ENCODE data around the gene NEK10.

- no peak for TF ChIP-seq CTCF (conservative IDR thresholded peaks at IDR 0.05; ENCODE audit: low read depth, low read length)
- no peak for TF ChIP-seq EZH2phosphoT487 (IDR thresholded peaks at IDR 0.05; ENCODE audit: borderline replicate concordance, low read length)
- TF ChIP-seq EZH2 (IDR thresholded peaks at IDR 0.05; ENCODE audit: low read length, unreplicated experiment), result no peak
These were observed 42.3 kb downstream of the NEK10 start for GRCh38 chr3:27326629-27327545.

Data from PC-3 (cell line).